H1 (cell line): ENCODE results near the gene SLC24A3. TPM values are rescaled to one million over a fixed set of nuclear protein-coding genes. Genes with fewer than 3 reads are reported as not detected.

Experiments used
- ATF2 ChIP-seq: IDR thresholded peaks from 2 replicates; pipeline ENCODE4 v1.6.1; 2012; ENCODE audit warnings: low read length, inconsistent platforms
- BCL11A ChIP-seq, 2 experiments: IDR thresholded peaks; one replicate each; pipeline ENCODE4 v1.6.1; 2011; ENCODE audit warnings: low read depth in 2 of 2, low read length in 2 of 2, mild to moderate bottlenecking in 2 of 2
- POLR2A ChIP-seq, 2 experiments: IDR thresholded peaks; 1 replicate in 1 of 2; 2 replicates in 1 of 2; pipeline ENCODE4 v1.6.1; 2011; ENCODE audit warnings: low read depth in 2 of 2, low read length in 2 of 2, mild to moderate bottlenecking in 2 of 2; ENCODE audit errors: control extremely low read depth in 1 of 2
- TBP ChIP-seq: IDR thresholded peaks from 2 replicates; pipeline ENCODE4 v1.6.1; 2011; ENCODE audit warnings: low read depth, low read length, improper control_type of control experiment
- polyA plus RNA-seq, 7 experiments: library from polyadenylated mRNA; depleted of rRNA in 3 of 7; stranded (reverse) in 5 of 7; unstranded in 2 of 7; fragments of >200 nt in 5 of 7; fragments of 200-250 nt in 2 of 7; gene quantifications; 1 replicate in 5 of 7; 2 replicates in 1 of 7; 4 replicates in 1 of 7; pipeline versions ENCODE4 v1.2.1 to v1.2.3, GENCODE V29; 2011 to 2013; ENCODE audit warnings: missing spikeins in 2 of 7, mixed read lengths in 2 of 7
- total RNA-seq: library from RNA; stranded (reverse); fragmentation: NEBNext Ultra II Directional; extraction: Animal tissue kit (Norgen Biotek cat#: 25700); gene quantifications from 2 replicates; pipeline ENCODE4 v1.2.1, GENCODE V29; 2021

Gene SLC24A3
- total and polyA plus RNA-seq, 2 of the 8 experiments (the other 6 are each of a cell fraction or from before 2014, with no cell fraction given), result 4.5 to 6.3 TPM

DNA sequence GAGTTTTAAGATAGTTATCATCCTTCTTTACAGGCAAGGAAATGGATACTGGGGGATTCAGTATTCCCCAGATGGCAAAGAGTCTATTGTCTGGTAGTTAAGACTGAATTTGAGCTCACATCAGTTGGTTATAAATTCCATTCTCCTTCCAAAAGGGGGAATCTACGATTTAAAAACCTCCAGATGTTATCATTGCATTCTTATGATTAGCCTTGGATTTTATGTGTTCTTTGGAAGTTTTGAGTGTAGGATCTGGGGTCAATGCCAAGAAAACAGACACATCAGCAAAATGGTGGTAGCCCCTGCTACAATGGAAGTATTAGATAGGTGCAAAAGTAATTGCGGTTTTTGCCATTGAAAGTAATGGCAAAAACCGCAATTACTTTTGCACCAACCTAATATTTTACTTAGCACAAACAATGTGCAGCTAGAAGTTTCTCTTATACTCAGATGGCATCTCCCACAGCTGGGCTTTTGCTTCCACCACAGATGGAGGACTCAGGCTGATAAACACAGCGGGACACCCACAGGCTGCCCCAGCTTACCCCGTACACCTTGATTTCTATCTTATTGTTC lies 377.4 kb downstream of the SLC24A3 start (continued):
- TF ChIP-seq TBP, result no peak
- no peak for TF ChIP-seq POLR2A (IDR thresholded peaks at IDR 0.05; ENCODE audit: control extremely low read depth in 1 of 2, low read depth in 2 of 2, low read length in 2 of 2)
- TF ChIP-seq ATF2, result no peak
- TF ChIP-seq BCL11A (IDR thresholded peaks at IDR 0.05; ENCODE audit: low read depth in 2 of 2, low read length in 2 of 2), result no peak
